ENCODE data around the gene GRIA1. TPM values are rescaled to one million over a fixed set of nuclear protein-coding genes. Genes with fewer than 3 reads are reported as not detected.
A peak's percentile ranks its signal among the peaks of the same experiment; 100 is the strongest.

The GRIA1 gene
- total and polyA plus RNA-seq, 8 donors, result 2.9 to 20.2 (median 11.2) TPM

DNA sequence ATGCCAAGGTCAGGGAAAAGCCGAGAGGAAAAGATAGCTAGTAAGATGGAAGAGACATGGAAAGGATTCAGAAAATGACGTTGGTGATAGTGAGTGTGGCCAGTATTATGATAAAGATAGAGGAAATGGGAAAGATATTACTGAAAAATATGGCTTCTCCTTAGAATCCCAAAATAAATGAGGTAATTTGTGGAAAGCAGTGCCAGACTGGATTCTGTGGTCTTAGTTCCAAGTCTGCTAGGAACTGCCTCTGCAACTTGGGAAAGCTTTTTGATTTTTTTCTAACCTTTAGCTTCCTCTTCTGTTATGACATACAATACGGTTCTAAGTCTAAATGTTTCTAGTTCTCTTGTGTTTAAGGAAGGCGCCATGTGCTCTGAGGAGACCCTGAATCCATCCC, 54.2 kb downstream of the GRIA1 start:
- ATAC-seq (no peak), DNase-seq (peak in 1 of 4 donors; percentile 24)

DNA sequence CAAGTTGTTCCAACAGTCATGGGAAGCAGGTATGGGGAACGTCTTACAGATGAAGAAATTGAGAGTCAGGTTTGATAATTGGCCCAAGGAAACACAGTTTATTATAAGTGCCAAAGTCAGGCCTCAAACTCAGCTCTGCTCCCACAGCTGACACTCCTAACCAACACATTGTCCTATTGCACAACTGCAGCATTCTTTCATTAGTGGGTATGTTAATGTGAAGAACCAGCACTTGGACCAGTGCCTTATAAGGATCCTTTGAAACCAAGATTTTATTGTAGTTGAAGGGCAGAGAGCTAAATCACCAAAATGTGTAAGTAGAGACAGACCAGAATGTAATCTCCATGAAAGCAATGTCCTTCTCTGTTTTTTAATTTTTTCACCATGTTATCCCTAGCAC, 56.1 kb downstream of the GRIA1 start:
- TF ChIP-seq, protein P1, sequence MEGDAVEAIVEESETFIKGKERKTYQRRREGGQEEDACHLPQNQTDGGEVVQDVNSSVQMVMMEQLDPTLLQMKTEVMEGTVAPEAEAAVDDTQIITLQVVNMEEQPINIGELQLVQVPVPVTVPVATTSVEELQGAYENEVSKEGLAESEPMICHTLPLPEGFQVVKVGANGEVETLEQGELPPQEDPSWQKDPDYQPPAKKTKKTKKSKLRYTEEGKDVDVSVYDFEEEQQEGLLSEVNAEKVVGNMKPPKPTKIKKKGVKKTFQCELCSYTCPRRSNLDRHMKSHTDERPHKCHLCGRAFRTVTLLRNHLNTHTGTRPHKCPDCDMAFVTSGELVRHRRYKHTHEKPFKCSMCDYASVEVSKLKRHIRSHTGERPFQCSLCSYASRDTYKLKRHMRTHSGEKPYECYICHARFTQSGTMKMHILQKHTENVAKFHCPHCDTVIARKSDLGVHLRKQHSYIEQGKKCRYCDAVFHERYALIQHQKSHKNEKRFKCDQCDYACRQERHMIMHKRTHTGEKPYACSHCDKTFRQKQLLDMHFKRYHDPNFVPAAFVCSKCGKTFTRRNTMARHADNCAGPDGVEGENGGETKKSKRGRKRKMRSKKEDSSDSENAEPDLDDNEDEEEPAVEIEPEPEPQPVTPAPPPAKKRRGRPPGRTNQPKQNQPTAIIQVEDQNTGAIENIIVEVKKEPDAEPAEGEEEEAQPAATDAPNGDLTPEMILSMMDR (IDR thresholded peaks at IDR 0.05), result no peak
- ATAC-seq (peak; percentile 41), DNase-seq (no peak)
- H3K27me3 ChIP-seq, result no peaks in the 10 kb centered on the region
- no peaks in the 10 kb centered on the region for H3K36me3 ChIP-seq
- H3K27ac ChIP-seq, result no peak overlapping the region
- no peak overlapping the region for H3K4me3 ChIP-seq
- no peaks in the 10 kb centered on the region for H3K9me3 ChIP-seq
- intact Hi-C loops (cut with DNase I), result no loop called here
- H3K4me1 ChIP-seq, result peaks cover 0 to under 1% of the 10 kb centered on the region in 2 donors

More for the DNA sequence above, 54.2 kb downstream of the GRIA1 start:
- Histone ChIP-seq H3K27ac (no peak overlapping the region), H3K4me1 (no peaks in the 10 kb centered on the region), H3K36me3 (no peaks in the 10 kb centered on the region), H3K27me3 (no peaks in the 10 kb centered on the region), H3K4me3 (no peak overlapping the region), H3K9me3 (no peaks in the 10 kb centered on the region)
- intact Hi-C loops (cut with DNase I), result no loop called here
- TF ChIP-seq, protein P1 (IDR thresholded peaks at IDR 0.05), result no peak

DNA sequence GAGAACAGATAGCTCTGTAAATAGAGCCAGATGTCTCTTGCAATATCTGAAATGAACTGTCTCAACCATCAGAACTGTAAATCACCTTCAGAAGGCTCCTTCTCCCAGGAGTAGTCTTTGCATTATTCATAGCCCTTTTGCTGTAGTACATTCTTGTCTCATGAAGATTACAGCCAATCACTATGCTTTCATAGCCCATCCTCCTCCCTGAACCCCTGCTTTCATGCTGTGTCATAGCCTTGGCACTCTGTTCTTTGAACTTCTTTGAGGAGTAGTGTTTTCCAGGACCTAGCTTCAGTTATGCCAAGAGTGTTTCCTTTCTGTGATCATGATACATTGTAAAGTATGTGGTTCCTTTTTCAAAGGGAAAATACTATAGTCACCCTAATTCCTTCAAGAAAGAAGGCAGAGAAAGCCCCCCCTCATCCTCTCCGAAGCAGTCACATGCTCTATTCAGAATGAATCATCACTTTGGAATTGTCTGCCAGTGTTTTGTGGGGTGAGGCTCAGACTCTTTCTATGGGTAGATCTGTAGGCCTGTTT, 61.1 kb downstream of the GRIA1 start:
- peaks cover 0 to 9% of the 10 kb centered on the region in 2 donors for H3K4me1 ChIP-seq
- no peaks in the 10 kb centered on the region for H3K9me3 ChIP-seq
- H3K27ac ChIP-seq, result peak overlapping the region; percentile 50 to 57
- H3K27me3 ChIP-seq, result no peaks in the 10 kb centered on the region
- peak; percentile 84 for ATAC-seq
- TF ChIP-seq, protein P1 (IDR thresholded peaks at IDR 0.05), result no peak
- H3K4me3 ChIP-seq, result no peak overlapping the region
- no peaks in the 10 kb centered on the region for H3K36me3 ChIP-seq
- no peak for DNase-seq
- intact Hi-C loops (cut with DNase I), result no loop called here

DNA sequence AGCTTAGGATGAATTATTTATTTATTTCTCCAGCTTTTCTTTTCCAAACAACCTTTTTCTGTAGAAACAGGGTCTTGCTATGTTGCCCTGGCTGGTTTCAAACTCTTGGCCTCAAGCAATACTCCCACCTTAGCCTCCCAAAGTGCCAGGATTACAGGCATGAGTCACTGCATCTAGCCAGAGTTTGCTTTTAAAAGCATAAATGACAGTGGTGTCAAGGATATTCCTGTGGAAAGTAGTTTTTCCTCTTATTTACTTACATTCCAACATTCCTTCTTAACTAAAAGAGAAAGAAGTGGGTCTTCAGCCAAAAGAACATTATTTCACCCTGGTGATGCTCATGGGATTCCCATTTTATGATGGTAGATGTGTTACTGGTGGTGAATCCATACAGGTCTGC, 62.4 kb downstream of the GRIA1 start:
- H3K27me3 ChIP-seq, result no peaks in the 10 kb centered on the region
- H3K4me1 ChIP-seq, result peaks cover 0 to 9% of the 10 kb centered on the region in 2 donors
- ATAC-seq, result no peak
- no peak overlapping the region for H3K4me3 ChIP-seq
- TF ChIP-seq, protein P1 (IDR thresholded peaks at IDR 0.05), result no peak
- no peak overlapping the region for H3K27ac ChIP-seq
- H3K9me3 ChIP-seq, result no peaks in the 10 kb centered on the region
- H3K36me3 ChIP-seq, result no peaks in the 10 kb centered on the region
- intact Hi-C loops (cut with DNase I), result no loop called here
- DNase-seq, result no peak

DNA sequence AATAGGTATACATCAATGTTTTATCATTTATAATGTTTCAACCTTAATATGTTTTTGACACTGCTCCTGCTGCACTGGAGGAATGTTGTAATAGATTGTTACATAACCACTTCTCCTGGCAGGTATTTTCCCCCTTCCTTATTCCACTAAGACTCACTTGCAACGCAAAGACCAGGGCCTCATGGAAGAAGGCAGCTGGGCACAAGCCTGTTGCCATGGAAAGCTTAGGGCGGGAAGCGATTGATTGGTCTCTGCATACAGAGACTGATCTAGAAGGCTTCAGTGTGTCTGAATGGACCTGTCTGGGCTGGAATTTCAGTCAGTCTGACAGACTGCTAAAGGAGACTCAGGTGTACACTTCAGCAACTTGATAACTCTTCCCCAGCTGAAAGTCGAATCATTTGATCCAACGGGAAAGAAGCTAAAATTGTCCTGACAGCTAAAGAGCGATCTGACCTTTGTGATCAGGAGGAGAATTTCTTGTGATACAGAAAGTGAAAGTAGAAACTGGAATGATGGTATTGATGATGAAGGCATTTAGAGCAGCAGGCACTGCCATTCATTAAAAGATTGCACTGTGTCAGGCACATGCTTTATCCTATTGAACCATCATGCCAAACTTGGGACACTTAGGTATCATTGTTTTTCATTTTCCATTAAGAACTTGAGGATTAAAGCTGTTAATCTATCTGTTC, 65.1 kb downstream of the GRIA1 start:
- Histone ChIP-seq H3K4me3 (no peak overlapping the region), H3K27ac (no peak overlapping the region), H3K9me3 (no peaks in the 10 kb centered on the region), H3K36me3 (no peaks in the 10 kb centered on the region), H3K4me1 (peaks cover 0 to 9% of the 10 kb centered on the region in 2 donors), H3K27me3 (no peaks in the 10 kb centered on the region)
- intact Hi-C loops (cut with DNase I), result no loop called here
- ATAC-seq, result peak; percentile 64
- TF ChIP-seq, protein P1 (IDR thresholded peaks at IDR 0.05), result no peak
- DNase-seq, result no peak
